Activated CD4-positive, alpha-beta T cell treated with anti-CD3 and anti-CD28 coated beads for 36 hours (primary cell): Measurements from ENCODE around the gene TEKT1. TPM values are rescaled to one million over a fixed set of nuclear protein-coding genes. Genes with fewer than 3 reads are reported as not detected.
"Not testable (repeated sequence)": the region's sequence is repeated elsewhere in the genome, so short reads cannot be mapped to it uniquely, and the experiment has no call there.

Experiments
- ATAC-seq: fragments of 200-7000 bp; cut with Tn5 transposase; one replicate; pipeline ENCODE4 v1.10.0; 2021; ENCODE audit warnings: mild to moderate bottlenecking, moderate library complexity
- CTCF ChIA-PET: fragments of 350-600 bp; sonication (Branson Sonifier 250); formaldehyde crosslinking; loops from one replicate; lab custom pipeline; 2021; ENCODE audit warnings: antibody characterized with exemption; lab: Charles Lee
- POLR2A ChIA-PET: fragments of 350-600 bp; sonication (Branson Sonifier 250); formaldehyde crosslinking; loops from one replicate; lab custom pipeline; 2021; ENCODE audit warnings: antibody characterized with exemption, inconsistent platforms; lab: Charles Lee
- DNase-seq: peaks from one replicate; pipeline ENCODE4 v3.0.0-alpha.2; 2020
- H3K27ac Mint-ChIP-seq: one replicate; pipeline ENCODE4 v1.8.0; 2021; ENCODE audit warnings: mixed read lengths
- H3K27me3 Mint-ChIP-seq: one replicate; pipeline ENCODE4 v1.8.0; 2021; ENCODE audit warnings: mixed read lengths
- H3K36me3 Mint-ChIP-seq: one replicate; pipeline ENCODE4 v1.8.0; 2021; ENCODE audit warnings: low read depth, mixed read lengths
- H3K4me1 Mint-ChIP-seq: one replicate; pipeline ENCODE4 v1.8.0; 2021; ENCODE audit warnings: mixed read lengths
- H3K4me3 Mint-ChIP-seq: one replicate; pipeline ENCODE4 v1.8.0; 2021; ENCODE audit warnings: mild to moderate bottlenecking, moderate library complexity, mixed read lengths
- H3K9me3 Mint-ChIP-seq: one replicate; pipeline ENCODE4 v1.8.0; 2021; ENCODE audit warnings: low read depth, mixed read lengths
- intact Hi-C, 2 experiments: fragments of 100-400 bp; cut with DNase I in 1 of 2; cut with micrococcal nuclease in 1 of 2; formaldehyde crosslinking; loops; one replicate each; pipeline versions ENCODE4 v1.14.2 to v1.15.1; 2022 to 2024; cut with DNase I, micrococcal nuclease
- total RNA-seq, 2 experiments: library from RNA; stranded (reverse); gene quantifications; one replicate each; pipeline ENCODE4 v1.2.3, GENCODE V29; 2021

The TEKT1 gene
- total RNA-seq, 2 experiments from 2014 or later, result not detected

DNA sequence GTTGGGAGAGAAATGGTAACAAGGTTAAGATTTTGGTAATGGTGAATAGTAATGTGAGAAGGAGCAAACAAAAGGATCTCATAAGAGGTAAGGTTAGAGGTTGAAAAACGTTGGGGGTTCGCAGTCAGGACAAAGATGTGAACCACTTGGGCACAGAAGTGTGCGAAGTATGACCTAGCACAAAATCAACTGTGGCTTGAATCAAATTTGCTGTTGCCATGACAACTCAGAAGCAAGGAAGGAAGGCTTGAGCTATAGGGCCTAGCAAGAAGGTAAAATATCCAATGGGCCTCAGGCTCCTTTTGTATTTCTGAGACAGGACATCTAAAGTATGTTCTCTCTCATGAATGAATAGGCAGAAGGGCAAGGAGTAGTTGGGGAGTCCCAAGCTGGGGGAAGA lies 24.5 kb upstream of the TEKT1 start:
- H3K36me3 Mint-ChIP-seq, result no peaks in the 10 kb centered on the region
- intact Hi-C loops, result loop anchor here in 1 of 2 experiments (10.0 kb wide), 1 partner anchor 191 kb away; no protein-coding TSS in a partner anchor
- no peaks in the 10 kb centered on the region for H3K9me3 Mint-ChIP-seq
- peaks cover 17% of the 10 kb centered on the region for H3K4me1 Mint-ChIP-seq
- peak overlapping the region; percentile 3 for H3K27ac Mint-ChIP-seq
- H3K27me3 Mint-ChIP-seq, result peaks cover 4% of the 10 kb centered on the region
- DNase-seq (no peak), ATAC-seq (no peak)
- CTCF ChIA-PET, result interaction anchor here (0.7 to 1.7 kb wide), 2 partner anchors 12 to 165 kb away, joined by 3 to 9 read pairs; no protein-coding TSS in a partner anchor
- no peak overlapping the region for H3K4me3 Mint-ChIP-seq
- POLR2A ChIA-PET, result no interaction called here

DNA sequence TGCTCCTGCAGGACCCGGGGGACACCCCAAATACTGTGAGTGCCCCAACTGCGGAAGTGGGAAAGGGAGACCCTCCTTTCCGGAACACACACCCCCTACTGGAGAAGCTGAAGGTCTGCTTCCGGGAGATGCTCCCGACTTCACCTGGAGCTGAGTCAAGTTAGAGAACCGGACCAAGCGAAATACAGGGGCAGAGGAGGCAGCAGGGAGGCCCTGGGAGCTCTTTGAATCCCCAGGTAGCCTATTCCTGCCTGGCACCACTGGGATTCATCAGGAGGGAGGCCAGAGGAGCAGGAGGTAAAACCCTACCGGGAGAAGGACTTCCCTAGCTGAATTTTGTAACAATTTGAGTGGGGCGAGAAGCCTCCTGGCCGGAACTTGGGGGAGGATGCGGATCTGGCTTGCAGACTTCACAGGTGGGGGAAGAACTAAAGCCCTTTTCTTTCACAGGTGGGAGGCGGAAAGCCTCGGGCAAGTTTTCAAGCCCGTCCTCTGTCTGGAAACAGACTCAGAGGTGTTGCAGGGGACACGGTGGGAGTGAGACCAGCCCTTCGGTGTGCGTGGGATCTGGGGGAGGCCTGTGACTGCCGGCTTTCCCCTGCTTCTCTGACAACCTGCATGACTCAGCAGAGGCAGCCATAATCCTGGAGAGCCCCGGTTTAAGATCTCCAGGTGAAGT lies 22.4 kb upstream of the TEKT1 start:
- peak overlapping the region; percentile 68 for H3K4me3 Mint-ChIP-seq
- H3K9me3 Mint-ChIP-seq, result no peaks in the 10 kb centered on the region
- H3K27ac Mint-ChIP-seq, result peak overlapping the region; percentile 59
- H3K36me3 Mint-ChIP-seq, result no peaks in the 10 kb centered on the region
- ChIA-PET CTCF (interaction anchor here (0.6 to 3.1 kb wide), 4 partner anchors 8 to 150 kb away, joined by 3 to 27 read pairs (median 4); no protein-coding TSS in a partner anchor), POLR2A (no interaction called here)
- DNase-seq (peak; percentile 50), ATAC-seq (peak; percentile 47)
- H3K4me1 Mint-ChIP-seq, result peaks cover 12% of the 10 kb centered on the region
- intact Hi-C loops, result loop anchor here in 1 of 2 experiments (5.0 to 10.0 kb wide), 2 partner anchors 158 to 189 kb away; partner anchors contain the start of gene RNASEK
- no peaks in the 10 kb centered on the region for H3K27me3 Mint-ChIP-seq

DNA sequence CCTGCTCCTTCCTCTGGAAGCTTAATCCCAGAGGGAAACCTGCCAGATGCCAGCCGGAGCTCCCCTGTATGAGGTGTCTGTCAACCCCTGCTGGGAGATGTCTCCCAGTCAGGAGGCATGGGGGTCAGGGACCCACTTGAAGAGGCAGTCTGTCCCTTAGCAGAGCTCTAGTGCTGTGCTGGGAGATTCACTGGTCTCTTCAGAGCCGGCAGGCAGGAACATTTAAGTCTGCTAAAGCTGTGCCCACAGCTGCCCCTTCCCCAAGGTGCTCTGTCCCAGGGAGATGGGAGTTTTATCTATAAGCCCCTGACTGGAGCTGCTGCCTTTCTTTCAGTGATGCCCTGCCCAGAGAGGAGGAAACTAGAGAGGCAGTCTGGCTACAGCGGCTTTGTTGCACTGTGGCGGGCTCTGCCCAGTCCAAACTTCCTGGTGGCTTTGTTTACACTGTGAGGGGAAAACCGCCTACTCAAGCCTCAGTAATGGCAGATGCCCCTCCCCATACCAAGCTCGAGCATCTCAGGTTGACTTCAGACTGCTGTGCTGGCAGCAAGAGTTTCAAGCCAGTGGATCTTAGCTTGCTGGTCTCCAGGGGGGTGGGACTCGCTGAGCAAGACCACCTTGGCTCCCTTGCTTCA lies 17.1 kb upstream of the TEKT1 start:
- ATAC-seq, H3K4me3 Mint-ChIP-seq, DNase-seq, POLR2A ChIA-PET, H3K36me3 Mint-ChIP-seq, H3K27ac Mint-ChIP-seq, intact Hi-C loops, H3K4me1 Mint-ChIP-seq, H3K9me3 Mint-ChIP-seq: not testable (repeated sequence)
- peaks cover 10% of the 10 kb centered on the region for H3K27me3 Mint-ChIP-seq
- CTCF ChIA-PET, result interaction anchor here (0.7 kb wide), 1 partner anchor 156 kb away, joined by 3 read pairs; no protein-coding TSS in a partner anchor

DNA sequence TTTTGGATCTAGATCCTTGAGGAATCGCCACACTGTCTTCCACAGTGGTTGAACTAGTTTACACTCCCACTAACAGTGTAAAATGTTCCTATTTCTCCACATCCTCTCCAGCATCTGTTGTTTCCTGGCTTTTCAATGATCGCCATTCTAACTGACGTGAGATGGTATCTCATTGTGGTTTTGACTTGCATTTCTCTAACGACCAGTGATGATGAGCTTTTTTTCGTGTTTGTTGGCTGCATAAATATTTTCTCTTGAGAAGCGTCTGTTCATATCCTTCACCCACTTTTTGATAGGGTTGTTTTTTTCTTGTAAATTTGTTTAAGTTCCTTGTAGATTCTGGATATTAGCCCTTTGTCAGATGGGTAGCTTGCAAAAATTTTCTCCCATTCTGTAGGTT lies 14.6 kb upstream of the TEKT1 start:
- intact Hi-C loops, DNase-seq: not testable (repeated sequence)
- CTCF ChIA-PET, result interaction anchor here (2.1 kb wide), 1 partner anchor 158 kb away, joined by 8 read pairs; no protein-coding TSS in a partner anchor

DNA sequence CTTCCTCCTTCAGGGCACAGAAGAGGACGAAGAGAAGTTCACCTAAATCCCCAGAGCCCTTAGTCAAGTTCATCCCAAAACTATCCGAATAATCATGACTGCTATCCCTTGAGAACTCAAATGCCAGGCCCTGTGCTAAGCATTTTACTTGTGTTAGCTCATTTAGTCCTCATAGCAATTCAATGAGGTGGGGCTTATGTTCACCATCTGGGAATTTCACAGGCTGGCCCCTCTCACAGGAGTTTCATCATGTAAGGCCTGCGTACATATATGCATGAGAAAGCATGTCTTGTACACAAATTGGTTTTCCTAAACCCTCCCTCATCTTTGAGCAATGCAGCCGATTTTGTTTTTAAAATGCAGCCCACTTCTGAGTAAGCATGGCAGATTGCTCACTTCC lies 12.9 kb upstream of the TEKT1 start:
- CTCF ChIA-PET, result interaction anchor here (0.6 to 3.3 kb wide), 21 partner anchors 8 to 202 kb away, joined by 3 to 36 read pairs (median 6); no protein-coding TSS in a partner anchor
- H3K27me3 Mint-ChIP-seq, result peaks cover 23% of the 10 kb centered on the region
- POLR2A ChIA-PET, DNase-seq, H3K36me3 Mint-ChIP-seq, H3K27ac Mint-ChIP-seq, H3K4me1 Mint-ChIP-seq, ATAC-seq, H3K4me3 Mint-ChIP-seq, H3K9me3 Mint-ChIP-seq: not testable (repeated sequence)
- intact Hi-C loops, result loop anchor here in 1 of 2 experiments (5.0 kb wide), 1 partner anchor 68 kb away; no protein-coding TSS in a partner anchor

More for the DNA sequence above, 14.6 kb upstream of the TEKT1 start:
- H3K27me3 Mint-ChIP-seq, result peaks cover 19% of the 10 kb centered on the region
- H3K9me3 Mint-ChIP-seq, H3K4me1 Mint-ChIP-seq, POLR2A ChIA-PET, ATAC-seq, H3K36me3 Mint-ChIP-seq, H3K27ac Mint-ChIP-seq, H3K4me3 Mint-ChIP-seq: not testable (repeated sequence)

DNA sequence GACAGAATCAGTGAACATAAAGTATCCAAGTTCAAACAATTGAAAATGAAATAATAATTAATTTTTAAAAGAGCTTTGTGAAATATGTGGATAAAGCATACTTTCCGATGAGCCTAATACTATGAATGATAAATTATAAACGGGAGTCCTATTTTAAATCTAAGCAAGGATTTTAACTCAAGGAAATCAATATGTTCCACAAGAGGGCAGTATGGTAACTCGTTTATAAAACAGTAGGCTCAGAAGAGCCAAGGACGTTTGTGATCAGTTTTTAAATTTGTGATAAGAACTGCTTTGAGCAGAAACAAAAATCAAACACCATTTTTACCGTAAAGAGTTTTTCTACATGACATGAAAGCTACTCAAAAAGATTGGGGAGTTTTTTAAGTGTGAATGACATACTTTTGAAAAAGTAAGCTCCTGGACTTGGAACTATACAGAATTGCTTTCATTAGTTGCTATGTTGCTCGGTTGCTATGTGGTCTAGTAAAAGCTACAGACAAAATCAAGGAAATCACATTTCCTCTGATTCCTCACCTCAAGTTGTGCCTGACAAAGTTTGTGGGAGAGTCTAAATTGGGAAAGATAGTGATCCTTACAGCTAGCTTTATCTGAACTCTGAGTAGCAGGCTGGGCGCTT lies 11.8 kb upstream of the TEKT1 start:
- ChIA-PET CTCF (interaction anchor here (0.6 to 3.3 kb wide), 51 partner anchors 8 to 789 kb away, joined by 3 to 36 read pairs (median 4); partner anchors contain the start of genes TEKT1 and XAF1), POLR2A (no interaction called here)
- intact Hi-C loops, result loop anchor here in 1 of 2 experiments (1.0 to 5.0 kb wide), 4 partner anchors 51 to 177 kb away; no protein-coding TSS in a partner anchor
- Mint-ChIP-seq H3K9me3 (no peaks in the 10 kb centered on the region), H3K4me3 (no peak overlapping the region), H3K4me1 (peaks cover 2% of the 10 kb centered on the region), H3K27ac (no peak overlapping the region), H3K36me3 (no peaks in the 10 kb centered on the region), H3K27me3 (peaks cover 26% of the 10 kb centered on the region)
- DNase-seq, result no peak
- peak; percentile 51 for ATAC-seq

DNA sequence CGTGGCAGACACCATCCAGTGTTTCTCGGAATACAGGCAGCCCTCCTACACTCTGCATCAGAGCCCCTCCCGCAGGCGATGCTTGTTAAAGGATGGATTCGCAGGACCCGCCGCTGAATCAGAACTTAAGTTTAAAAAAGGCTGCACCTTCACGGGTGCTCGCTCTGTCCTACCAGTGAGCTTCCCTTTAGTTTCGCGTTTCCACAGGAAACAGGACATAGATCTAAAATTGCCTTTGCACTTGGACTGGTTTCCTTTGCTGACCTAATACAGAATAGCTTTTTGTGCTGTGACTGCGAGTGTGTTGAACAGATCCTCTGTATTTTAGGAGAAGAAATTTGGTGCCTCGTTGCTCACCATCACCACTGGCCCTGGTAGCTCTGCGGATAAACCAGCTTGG lies 10.2 kb upstream of the TEKT1 start:
- POLR2A ChIA-PET, result not testable (repeated sequence)

DNA sequence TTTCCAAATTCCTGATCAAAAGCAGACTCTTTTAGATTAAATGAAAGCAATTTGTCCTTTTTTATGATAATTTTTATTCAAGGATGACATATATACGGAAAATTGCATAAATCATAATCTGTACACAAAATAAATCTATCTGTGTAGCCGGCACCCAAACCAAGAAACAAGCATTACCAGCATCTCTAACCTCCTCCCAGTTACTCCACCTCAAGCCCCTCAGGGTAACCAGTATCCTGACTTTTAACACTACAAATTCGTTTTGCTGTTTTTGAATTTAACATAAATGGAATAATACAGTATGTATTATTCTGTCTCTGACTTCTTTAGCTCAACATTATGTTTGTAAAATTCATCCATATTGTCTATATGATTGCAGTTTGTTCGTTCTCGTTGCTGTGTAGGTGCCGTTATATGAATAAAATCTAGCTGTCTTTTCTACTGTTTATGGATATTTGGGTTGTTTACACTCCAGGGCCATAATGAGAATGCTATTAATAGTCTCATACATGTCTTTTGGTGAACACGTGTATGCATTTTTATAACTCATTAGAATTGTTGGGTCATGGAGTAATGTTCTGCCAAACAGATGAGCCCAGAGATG lies 1.0 kb downstream of the TEKT1 start:
- ATAC-seq (no peak), DNase-seq (no peak)
- POLR2A ChIA-PET, result no interaction called here
- H3K27me3 Mint-ChIP-seq, result peaks cover 31% of the 10 kb centered on the region
- H3K27ac Mint-ChIP-seq, result no peak overlapping the region
- no peaks in the 10 kb centered on the region for H3K9me3 Mint-ChIP-seq
- no peaks in the 10 kb centered on the region for H3K36me3 Mint-ChIP-seq
- H3K4me1 Mint-ChIP-seq, result peaks cover 15% of the 10 kb centered on the region
- CTCF ChIA-PET, result interaction anchor here (2.0 kb wide), 1 partner anchor 13 kb away, joined by 7 read pairs; no protein-coding TSS in a partner anchor
- intact Hi-C loops, result no loop called here
- no peak overlapping the region for H3K4me3 Mint-ChIP-seq

More for the DNA sequence above, 10.2 kb upstream of the TEKT1 start:
- not testable (repeated sequence) for H3K9me3 Mint-ChIP-seq, ATAC-seq, DNase-seq, H3K27ac Mint-ChIP-seq, H3K4me3 Mint-ChIP-seq, H3K4me1 Mint-ChIP-seq, H3K36me3 Mint-ChIP-seq
- CTCF ChIA-PET, result interaction anchor here (1.2 to 3.3 kb wide), 10 partner anchors 9 to 175 kb away, joined by 5 to 36 read pairs (median 9); partner anchors contain the start of gene TEKT1
- H3K27me3 Mint-ChIP-seq, result peaks cover 28% of the 10 kb centered on the region
- intact Hi-C loops, result loop anchor here in 1 of 2 experiments (5.0 kb wide), 1 partner anchor 71 kb away; no protein-coding TSS in a partner anchor

DNA sequence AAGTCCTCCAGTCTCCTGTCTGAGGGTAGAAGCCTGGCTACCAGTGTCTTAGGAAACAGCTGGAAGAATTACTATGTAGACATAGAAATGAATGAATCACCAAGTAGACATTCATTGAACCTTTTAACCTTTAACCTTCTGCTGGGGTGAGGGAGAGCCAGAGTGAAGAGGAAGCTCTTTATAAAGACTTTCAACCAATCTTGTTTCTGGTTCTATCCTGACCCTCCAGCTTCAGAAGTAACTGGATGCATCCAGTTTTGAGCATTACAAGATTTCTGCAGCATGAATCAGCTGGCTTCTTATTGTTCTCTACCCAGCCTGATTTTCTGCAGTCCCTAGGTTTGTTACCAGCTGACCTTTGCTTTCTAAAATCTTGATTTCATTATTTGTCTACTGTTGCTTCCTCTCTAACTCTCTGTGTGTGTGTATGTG lies 8.5 kb downstream of the TEKT1 start:
- Mint-ChIP-seq H3K9me3 (no peaks in the 10 kb centered on the region), H3K27me3 (peaks cover 26% of the 10 kb centered on the region), H3K36me3 (no peaks in the 10 kb centered on the region), H3K4me3 (no peak overlapping the region), H3K27ac (no peak overlapping the region), H3K4me1 (no peaks in the 10 kb centered on the region)
- CTCF ChIA-PET, result interaction anchor here (0.6 to 0.8 kb wide), 3 partner anchors 20 to 130 kb away, joined by 3 read pairs; no protein-coding TSS in a partner anchor
- no peak for DNase-seq
- intact Hi-C loops, result no loop called here
- POLR2A ChIA-PET, result no interaction called here
- peak; percentile 33 for ATAC-seq

DNA sequence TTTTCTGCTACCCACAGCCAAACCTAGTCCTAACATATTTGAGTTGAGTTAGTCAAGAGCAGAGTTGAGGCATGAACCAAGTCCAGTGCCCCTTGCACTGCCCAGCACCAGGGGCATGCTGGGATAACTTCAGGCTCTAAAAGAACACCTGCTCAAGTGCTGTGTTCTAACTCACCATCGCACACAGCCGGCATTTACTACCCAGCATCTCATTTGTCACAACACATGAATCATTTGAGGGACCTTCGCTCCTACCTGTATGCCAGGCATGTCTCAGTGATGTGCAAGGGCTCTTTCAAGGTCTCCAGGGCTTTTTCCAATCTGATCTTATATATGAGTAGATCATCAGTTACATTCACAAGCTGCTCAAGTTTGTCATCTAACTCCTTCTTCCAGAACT lies 12.6 kb downstream of the TEKT1 start:
- intact Hi-C loops, result no loop called here
- no peak overlapping the region for H3K4me3 Mint-ChIP-seq

More for the DNA sequence above, 12.6 kb downstream of the TEKT1 start:
- Mint-ChIP-seq H3K27ac (no peak overlapping the region), H3K9me3 (no peaks in the 10 kb centered on the region), H3K36me3 (no peaks in the 10 kb centered on the region), H3K4me1 (no peaks in the 10 kb centered on the region), H3K27me3 (peaks cover 21% of the 10 kb centered on the region)
- CTCF ChIA-PET, result interaction anchor here (1.3 kb wide), 1 partner anchor 9 kb away, joined by 3 read pairs; no protein-coding TSS in a partner anchor
- POLR2A ChIA-PET, result interaction anchor here (0.6 kb wide), 1 partner anchor 146 kb away, joined by 3 read pairs; no protein-coding TSS in a partner anchor
- ATAC-seq (no peak), DNase-seq (no peak)
